Endothelial cell (in vitro differentiated cells): ENCODE results near the gene ZFHX2. TPM values are rescaled to one million over a fixed set of nuclear protein-coding genes. Genes with fewer than 3 reads are reported as not detected.

Experiments
- DNase-seq: peaks from one replicate; pipeline ENCODE4 v3.0.0; 2021; ENCODE audit warnings: low spot score
- H3K27ac Mint-ChIP-seq: one replicate; pipeline ENCODE4 v1.8.0; 2021; ENCODE audit warnings: mixed read lengths, inconsistent platforms; ENCODE audit not compliant: unreplicated experiment
- H3K27me3 Mint-ChIP-seq: one replicate; pipeline ENCODE4 v1.8.0; 2021; ENCODE audit warnings: mild to moderate bottlenecking, moderate library complexity, mixed read lengths, inconsistent platforms; ENCODE audit not compliant: unreplicated experiment
- H3K36me3 Mint-ChIP-seq: one replicate; pipeline ENCODE4 v1.8.0; 2021; ENCODE audit warnings: mild to moderate bottlenecking, low read depth, mixed read lengths, inconsistent platforms; ENCODE audit not compliant: unreplicated experiment
- H3K4me1 Mint-ChIP-seq: one replicate; pipeline ENCODE4 v1.8.0; 2021; ENCODE audit warnings: mild to moderate bottlenecking, mixed read lengths, inconsistent platforms; ENCODE audit not compliant: unreplicated experiment
- H3K4me3 Mint-ChIP-seq: one replicate; pipeline ENCODE4 v1.8.0; 2021; ENCODE audit warnings: mild to moderate bottlenecking, mixed read lengths, inconsistent platforms; ENCODE audit not compliant: unreplicated experiment
- H3K9me3 Mint-ChIP-seq: one replicate; pipeline ENCODE4 v1.8.0; 2021; ENCODE audit warnings: mixed read lengths, inconsistent platforms; ENCODE audit not compliant: unreplicated experiment
- total RNA-seq: library from RNA; stranded (reverse); fragmentation: NEBNext Ultra II Directional; extraction: Animal tissue kit (Norgen Biotek cat#: 25700); gene quantifications from one replicate; pipeline ENCODE4 v1.2.1, GENCODE V29; 2021; ENCODE audit not compliant: unreplicated experiment
- TF ChIP-seq, protein P1 (sequence below): fragments of 200-600 bp; sonication (generic); IDR thresholded peaks from one replicate; pipeline ENCODE4 v1.5.0; 2021; ENCODE audit warnings: antibody characterized with exemption; ENCODE audit not compliant: unreplicated experiment

Gene ZFHX2
- total RNA-seq, 1 donor from 2014 or later: 12.7 TPM

DNA sequence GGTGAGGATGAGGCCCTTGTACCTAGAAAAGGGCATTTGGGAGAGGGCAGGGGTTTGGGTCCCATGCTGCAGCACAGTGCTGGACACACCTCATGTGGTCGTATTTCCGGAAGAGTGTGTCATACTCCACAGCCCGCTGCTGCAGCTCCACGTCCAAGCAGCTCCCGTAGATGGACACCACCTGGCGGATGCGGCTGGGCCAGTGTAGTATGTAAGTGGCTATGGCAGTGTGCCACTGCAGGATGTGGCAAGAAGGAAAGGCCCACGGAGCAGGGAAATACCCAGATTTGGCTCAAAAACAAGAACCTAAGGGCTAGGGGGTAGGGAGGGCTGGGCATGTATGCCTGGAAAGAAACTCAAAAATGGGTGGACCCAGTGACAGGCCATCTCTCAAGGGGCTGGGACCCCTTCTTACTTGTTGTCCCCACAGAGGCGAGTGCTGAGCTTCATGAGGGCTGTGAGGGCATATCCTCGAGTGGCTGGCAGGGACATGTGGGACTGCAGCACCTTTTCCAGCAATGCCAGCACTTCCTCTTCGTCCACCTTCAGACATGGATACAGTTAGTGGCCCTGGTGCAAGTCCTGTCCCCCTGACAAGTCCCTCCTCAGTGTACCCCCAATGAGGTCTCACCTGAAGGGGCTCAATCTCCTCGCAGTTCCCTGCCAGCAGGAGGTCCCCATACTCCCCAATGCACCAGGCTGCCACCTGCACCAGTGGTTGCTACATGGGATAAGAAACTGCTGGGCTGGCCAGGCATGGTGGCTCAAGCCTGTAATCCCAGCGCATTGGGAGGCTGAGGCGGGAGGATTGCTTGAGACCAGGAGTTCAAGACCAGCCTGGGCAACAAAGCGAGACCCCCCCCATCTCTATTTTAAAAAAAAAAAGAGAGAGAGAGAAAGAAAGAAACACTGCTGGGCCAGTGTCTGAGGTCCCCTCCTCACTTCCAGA lies 10.6 kb upstream of the ZFHX2 start:
- no peak overlapping the region for H3K27ac Mint-ChIP-seq
- H3K4me1 Mint-ChIP-seq: peaks cover 14% of the 10 kb centered on the region
- DNase-seq: no peak
- H3K27me3 Mint-ChIP-seq: peaks cover 15% of the 10 kb centered on the region
- H3K36me3 Mint-ChIP-seq: peaks cover 46% of the 10 kb centered on the region
- H3K9me3 Mint-ChIP-seq: no peaks in the 10 kb centered on the region
- TF ChIP-seq, protein P1, sequence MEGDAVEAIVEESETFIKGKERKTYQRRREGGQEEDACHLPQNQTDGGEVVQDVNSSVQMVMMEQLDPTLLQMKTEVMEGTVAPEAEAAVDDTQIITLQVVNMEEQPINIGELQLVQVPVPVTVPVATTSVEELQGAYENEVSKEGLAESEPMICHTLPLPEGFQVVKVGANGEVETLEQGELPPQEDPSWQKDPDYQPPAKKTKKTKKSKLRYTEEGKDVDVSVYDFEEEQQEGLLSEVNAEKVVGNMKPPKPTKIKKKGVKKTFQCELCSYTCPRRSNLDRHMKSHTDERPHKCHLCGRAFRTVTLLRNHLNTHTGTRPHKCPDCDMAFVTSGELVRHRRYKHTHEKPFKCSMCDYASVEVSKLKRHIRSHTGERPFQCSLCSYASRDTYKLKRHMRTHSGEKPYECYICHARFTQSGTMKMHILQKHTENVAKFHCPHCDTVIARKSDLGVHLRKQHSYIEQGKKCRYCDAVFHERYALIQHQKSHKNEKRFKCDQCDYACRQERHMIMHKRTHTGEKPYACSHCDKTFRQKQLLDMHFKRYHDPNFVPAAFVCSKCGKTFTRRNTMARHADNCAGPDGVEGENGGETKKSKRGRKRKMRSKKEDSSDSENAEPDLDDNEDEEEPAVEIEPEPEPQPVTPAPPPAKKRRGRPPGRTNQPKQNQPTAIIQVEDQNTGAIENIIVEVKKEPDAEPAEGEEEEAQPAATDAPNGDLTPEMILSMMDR: no peak
- H3K4me3 Mint-ChIP-seq: no peak overlapping the region

DNA sequence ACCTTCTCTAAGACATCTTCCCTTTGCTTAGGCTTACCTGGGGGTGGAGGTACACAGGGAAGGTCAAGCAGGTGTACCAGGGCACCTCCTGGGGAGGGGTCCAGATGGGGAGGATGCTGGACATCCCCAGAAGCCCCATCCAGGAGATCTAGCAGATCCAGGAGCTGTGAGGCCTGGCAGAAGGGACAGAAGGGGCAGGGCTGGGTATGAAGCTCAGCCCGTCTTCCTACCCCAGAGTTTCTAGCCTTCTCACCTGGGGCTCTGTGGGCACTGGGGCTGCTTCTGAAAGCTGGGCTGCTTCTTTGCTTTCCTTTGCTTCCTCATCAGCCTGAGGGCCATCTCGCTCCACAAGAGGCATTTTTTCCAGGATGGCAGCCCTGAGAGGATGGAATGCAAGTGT lies 9.7 kb upstream of the ZFHX2 start:
- TF ChIP-seq, protein P1: no peak
- Mint-ChIP-seq H3K27ac (no peak overlapping the region), H3K27me3 (peaks cover 12% of the 10 kb centered on the region), H3K9me3 (no peaks in the 10 kb centered on the region), H3K4me1 (peaks cover 16% of the 10 kb centered on the region), H3K4me3 (no peak overlapping the region), H3K36me3 (peaks cover 46% of the 10 kb centered on the region)
- no peak for DNase-seq

DNA sequence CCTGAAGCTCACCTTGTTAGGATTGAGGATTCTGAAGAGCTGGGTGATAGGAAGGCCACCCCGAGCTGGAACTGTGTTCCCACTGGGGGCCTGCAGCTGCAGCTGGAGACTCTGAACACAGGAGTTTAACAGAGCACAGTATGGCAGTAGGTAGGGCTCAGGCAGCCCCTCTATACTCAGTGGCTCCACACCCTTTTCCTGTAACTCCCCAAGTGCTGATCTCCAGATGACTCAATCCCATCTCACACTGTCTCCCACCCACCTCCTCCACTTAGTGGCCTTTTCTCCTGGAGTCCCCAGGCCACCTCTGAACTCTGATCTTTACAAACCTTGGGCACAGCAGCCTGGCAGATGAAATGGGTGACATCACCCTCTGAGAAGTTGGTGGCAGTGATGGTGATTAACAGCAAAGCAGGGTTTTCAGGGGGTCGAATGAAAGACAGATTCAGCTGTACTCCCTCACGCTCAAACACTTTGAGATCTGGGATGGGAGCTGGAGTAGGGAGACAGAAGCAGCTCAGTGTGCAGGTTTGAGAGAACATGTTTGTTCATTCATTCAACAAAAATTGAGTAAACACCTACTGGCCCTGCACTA lies 8.5 kb upstream of the ZFHX2 start:
- H3K27ac Mint-ChIP-seq: peak overlapping the region; percentile 51
- no peaks in the 10 kb centered on the region for H3K9me3 Mint-ChIP-seq
- DNase-seq: no peak
- peak overlapping the region; percentile 43 for H3K4me3 Mint-ChIP-seq
- peaks cover 11% of the 10 kb centered on the region for H3K27me3 Mint-ChIP-seq
- peaks cover 45% of the 10 kb centered on the region for H3K36me3 Mint-ChIP-seq
- peaks cover 16% of the 10 kb centered on the region for H3K4me1 Mint-ChIP-seq
- TF ChIP-seq, protein P1: no peak

DNA sequence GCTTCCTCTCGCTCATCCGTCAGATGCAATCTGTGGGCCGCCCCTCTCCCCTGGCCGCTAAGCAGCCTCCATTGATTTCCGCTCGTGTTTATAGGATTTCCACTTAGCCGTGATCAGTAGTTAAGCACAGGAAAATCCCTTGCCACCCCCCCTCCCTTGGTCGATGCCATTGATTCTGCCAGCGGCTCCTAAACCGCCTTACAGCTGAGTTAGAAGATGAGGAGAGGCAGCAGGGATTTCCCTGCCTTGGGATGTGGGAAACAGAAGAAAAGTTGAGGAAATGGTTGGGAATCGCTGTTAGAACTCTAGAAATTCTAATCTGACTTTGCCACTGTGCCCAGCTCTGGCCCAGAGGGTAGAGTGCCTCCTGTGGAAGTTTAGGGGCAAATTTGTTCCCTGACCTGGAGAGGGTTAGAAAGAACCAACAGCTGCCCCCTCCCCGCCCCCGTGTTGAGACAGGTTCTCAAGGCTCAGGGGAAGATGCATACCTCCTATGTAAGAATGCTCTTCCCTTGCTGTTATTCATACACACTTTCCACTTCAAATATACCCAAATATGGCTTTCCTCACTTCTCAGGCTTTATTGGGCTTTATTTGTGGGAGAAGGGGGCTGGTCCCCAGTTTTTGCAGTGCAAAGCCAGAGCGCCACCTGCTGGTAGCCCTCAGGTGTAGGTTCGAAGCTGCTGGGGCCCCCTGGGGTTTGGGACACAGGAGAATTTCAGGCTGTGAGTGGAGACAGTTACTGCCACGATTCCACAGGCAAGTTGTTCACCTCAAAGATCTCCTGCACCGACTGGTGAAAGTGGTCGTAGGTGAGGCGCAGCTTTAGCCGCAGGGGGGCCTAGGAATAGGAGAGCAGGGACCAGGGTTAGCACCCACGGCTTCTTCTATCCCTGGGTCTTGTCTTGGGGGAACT lies 7.7 kb upstream of the ZFHX2 start:
- Mint-ChIP-seq H3K4me3 (no peak overlapping the region), H3K27me3 (peaks cover 7% of the 10 kb centered on the region), H3K27ac (peak overlapping the region; percentile 77), H3K4me1 (peaks cover 16% of the 10 kb centered on the region), H3K9me3 (no peaks in the 10 kb centered on the region), H3K36me3 (peaks cover 38% of the 10 kb centered on the region)
- peak; percentile 69 for DNase-seq
- TF ChIP-seq, protein P1: peak; percentile 91
